Stimulated activated CD8-positive, alpha-beta memory T cell treated with anti-CD3 and anti-CD28 coated beads, Interleukin-15, amount 100 ng/mL, for 48 hours (primary cell): ENCODE data around the gene LAMA1.

ENCODE experiments used
- DNase-seq, 2 donors: peaks; one replicate each; pipeline ENCODE4 v3.0.0-alpha.2; 2020; ENCODE audit warnings: low read depth in 2 of 2

Gene LAMA1

DNA sequence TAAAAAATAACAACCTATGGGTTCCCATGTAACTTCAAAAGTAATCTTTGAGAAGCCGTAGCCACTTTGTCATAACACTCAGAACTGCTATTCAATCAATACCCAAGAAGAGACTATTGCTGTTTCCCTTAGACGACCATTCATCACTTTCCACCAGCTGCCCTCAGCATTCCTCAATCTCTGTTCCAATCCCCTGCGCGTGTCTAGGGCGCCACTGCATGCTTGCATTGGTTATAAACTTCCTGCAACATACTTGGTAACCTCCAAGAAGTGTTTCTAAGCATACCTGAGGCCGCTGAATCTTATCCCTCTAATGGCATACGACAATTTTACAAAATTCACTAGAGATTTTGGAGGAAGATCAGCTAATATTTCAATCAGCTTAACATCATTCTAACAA, 134.2 kb downstream of the LAMA1 start:
- DNase-seq, result no peak

DNA sequence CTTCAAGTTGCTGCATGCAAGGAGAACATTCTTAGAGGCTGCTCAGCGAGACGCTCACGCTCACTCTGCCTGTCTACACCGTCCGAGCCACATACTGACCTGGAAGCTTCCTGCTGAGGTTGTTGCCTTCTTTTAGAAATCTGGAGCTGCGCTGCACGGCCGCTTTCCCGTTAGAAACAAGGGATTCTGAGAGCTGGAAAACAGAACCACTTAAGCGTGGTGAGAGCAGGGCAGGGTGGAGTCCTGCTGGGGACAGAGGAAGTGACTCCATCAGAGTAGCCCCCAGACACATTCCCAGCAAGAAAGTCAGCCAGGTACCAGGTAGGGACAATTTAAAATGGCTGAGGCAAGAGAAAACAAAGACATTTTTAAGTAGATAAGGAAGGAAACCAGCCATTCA, 135.2 kb downstream of the LAMA1 start:
- DNase-seq, result no peak

DNA sequence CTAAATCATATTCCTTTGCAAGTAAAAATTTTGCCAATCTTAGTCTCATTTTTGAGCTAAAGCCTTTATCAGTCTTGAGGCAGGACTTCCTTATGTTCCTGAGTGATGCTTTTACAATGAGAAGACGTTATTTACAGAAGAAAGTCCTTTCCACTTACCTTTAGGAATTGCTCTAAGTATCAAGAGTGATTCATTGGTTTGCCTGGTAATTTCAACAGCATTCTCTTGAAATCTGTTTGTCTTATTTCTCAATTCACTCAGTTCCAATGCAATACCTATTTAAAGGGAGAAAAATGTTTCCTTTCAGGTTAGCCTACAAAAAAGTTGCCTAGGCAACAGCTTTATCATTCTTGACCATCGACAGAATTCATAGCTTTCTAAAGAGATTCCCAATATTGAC, 137.2 kb downstream of the LAMA1 start:
- DNase-seq, result no peak

DNA sequence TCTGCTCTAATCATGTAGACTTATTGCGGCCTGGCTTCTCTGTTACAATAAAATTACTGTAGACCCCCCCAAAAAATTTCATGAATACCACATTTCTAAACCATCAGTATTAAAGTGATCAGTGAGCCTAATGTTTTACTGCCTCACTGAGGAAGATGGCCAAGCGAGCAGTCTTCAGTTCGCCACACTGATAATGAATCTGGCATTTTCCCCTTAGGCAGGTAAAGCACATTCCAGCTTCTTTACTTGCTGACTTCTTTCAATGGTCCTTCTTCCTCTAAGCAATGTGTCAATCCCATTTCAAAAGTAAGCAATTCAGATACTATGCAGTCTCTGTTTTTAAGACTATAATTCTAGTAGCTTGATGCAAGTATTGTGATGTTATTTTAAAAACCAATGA, 137.6 kb downstream of the LAMA1 start:
- DNase-seq, result no peak

DNA sequence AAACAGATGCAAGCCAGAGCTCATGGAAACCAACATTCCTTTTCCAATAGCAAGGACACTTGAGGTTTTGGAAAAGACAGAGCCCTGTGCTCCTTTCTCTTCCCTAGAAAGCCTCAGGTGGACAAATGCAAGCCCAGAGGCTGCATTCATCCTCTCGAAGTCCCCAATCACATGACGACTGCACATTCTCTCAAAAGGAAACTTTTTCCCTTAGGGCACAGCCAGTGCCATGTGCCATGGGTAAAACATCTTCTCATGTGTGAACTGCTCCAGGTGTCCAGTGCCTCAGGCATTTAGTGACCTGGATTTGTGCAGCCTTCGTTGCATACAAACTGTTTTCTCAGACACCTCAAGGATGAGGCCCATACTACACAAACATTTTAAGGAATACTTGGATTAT, 140.7 kb downstream of the LAMA1 start:
- DNase-seq, result no peak

GRCh38 chr18:6975084-6975483, 142.5 kb downstream of the LAMA1 start:
- DNase-seq, result no peak

DNA sequence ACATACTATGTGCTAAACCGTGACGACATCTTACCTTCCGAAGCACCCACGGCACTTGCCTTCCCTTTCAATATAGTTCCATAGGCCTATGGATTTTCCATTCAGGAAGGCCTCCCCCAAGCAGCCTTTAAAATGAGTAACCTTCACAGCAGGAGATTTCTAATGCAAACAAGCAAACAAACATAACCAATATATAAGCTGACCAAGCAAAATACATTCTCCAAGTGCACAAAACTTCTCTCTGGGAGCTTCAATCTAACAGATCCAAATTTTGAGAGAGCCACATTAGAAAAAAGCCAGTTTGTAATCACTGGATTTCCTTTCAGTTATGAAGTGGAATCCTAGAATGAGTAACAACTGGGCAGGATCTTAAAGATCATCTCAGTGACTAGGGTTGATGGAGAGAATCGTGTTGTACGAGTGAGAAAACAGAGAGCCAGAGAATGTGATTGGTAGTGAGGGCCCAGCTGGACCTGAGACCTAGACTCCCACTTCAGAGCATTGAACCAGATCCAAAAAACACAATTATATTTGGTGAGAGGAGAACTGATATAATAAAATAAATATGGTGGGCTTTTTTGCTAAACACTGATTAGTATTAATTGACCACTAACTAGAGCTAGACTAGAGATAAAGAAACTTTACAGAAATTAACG, 145.6 kb downstream of the LAMA1 start:
- DNase-seq, result no peak

- no peak for DNase-seq
These were observed 154.0 kb downstream of the LAMA1 start for GRCh38 chr18:6963452-6964097.

- DNase-seq, result no peak
These were observed 154.8 kb downstream of the LAMA1 start for GRCh38 chr18:6962571-6963451.

DNA sequence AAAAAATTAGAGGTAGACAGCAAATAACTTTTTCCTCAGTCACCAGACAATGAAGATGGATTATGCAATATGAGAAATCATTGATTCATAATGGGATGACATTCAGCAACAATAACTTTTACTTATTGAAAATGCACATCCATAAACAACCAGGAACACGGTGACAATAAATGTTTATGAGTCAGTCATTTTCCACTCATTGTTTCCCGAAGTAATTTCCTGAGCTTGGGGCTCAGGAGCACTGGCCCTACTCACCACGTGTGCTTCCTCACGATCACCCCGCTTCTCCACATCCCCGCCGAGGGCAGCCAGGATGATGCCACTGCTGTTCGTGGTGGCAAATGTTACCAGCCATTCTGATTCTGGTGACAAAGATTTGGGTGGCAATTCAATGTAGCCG, 156.3 kb downstream of the LAMA1 start:
- no peak for DNase-seq

DNA sequence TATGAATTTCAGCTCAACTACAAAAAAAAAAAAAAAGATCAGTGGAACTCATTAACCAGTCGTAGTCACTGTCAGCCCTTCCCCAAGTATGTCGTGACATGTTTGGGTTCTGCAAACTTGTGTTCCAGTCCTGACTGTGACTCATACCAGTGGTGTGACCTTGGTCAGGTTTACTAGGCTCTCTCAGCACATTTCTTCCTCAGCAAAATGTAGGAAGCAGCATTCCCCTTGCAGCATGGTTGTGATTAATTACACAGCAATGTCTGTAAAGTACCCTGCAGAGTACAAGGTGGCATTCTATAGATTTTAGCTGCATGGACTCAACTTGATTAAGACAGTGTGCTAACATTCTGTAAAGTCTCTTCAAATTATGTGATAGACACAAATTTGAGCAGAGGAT, 156.9 kb downstream of the LAMA1 start:
- no peak for DNase-seq

DNA sequence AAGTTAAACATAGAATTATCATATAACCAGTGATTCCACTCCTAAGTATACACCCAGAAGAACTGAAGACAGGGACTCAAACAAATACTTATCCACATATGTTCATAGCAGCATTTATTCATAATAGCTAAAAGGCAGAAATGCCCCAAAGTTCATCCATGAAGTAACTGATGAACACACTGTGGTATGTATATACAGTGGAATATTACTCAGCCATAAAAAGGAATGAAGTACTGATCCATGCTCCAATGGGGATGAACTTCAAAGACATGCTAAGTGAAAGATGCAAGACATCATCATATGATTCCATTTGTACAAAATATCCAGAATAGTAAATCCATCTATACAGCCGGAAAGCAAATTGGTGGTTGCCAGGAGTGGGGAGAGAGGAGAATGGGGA, 157.5 kb downstream of the LAMA1 start:
- no peak for DNase-seq

GRCh38 chr18:6959110-6959509, 158.5 kb downstream of the LAMA1 start:
- no peak for DNase-seq

GRCh38 chr18:6956999-6957398, 160.6 kb downstream of the LAMA1 start:
- no peak for DNase-seq

- DNase-seq, result no peak
These were observed 161.1 kb downstream of the LAMA1 start for GRCh38 chr18:6956495-6956894.

DNA sequence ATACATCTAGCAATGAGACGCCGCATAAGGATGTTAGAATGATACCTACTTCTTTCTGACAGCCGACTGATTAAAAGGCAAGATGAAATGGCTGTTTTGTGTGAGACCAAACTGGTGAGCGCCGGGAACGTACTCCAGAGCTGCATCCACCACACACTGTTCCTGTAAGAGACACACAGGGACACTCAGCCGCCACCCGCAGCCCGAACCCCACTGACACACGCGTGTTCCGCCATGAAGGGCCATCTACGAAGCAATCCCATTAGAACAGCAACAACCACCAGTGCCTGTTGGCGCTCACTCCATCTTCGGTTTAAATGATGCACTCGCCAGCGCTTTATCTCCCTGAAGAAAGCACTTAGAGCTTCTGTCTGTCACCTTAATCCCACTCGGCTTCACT, 162.3 kb downstream of the LAMA1 start:
- no peak for DNase-seq

DNA sequence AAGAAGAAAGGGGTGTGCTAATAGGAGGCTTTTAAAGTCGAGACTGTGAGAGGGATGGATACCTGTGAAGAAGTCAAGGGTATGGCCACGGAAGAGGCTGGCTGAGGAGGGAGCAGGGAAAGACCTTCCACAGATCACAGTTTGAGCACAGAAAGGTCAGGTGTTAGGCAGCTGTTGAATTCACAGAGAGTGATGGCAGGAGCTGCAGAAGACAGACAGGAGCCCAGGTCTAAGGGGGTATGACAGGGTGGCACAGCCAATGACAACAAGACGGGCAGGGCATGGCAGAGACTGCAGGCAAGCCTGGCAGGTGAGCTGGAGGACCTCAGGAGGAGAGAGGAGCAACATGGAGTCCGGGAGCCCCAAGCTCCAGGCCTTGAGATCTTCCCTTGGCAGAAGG, 163.1 kb downstream of the LAMA1 start:
- DNase-seq, result no peak

GRCh38 chr18:6951336-6952090, 166.1 kb downstream of the LAMA1 start:
- DNase-seq, result no peak

- DNase-seq, result no peak
These were observed 167.0 kb downstream of the LAMA1 start for GRCh38 chr18:6950641-6951040.

GRCh38 chr18:6949800-6950586, 167.6 kb downstream of the LAMA1 start:
- DNase-seq, result no peak

DNA sequence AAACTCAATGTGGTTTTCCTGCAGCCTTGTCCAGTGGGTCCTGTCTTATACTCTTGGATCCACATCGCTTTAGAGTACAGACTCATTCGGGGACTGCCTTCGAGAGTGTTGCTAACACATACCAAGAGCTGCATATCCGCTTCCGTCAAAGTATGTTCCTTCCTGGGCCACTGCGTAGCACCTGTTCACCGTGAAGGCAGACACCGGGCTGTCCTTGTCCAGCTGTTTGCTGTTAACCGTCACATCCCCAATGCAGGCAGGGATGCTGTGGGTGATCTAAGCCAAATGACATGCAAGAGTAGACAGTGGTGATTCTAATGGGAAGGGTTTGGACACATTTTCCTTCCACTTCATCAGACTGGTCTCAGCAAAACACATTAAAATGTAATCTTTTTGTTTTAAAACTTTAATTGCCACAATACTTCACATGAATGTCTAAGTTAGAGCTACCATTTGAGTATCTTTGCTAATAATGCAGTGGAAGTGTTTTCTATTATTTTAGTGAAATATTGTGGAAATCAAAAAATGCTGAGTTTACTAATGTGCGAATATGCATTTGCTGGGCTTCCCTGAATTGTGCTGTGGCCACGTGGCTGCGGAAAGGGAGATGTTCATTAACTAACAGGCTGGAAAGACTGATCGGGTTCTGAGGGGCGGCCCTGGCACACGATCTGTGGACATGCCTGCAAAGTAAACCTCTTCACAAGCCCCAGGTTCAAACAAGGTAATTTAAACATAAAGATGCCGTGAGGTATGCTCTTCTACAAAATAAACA, 169.1 kb downstream of the LAMA1 start:
- DNase-seq, result no peak
